Thoracic aorta (tissue), 2 donors: Measurements from ENCODE around the gene CTDSPL. TPM values are rescaled to one million over a fixed set of nuclear protein-coding genes. Genes with fewer than 3 reads are reported as not detected.
A peak's percentile ranks its signal among the peaks of the same experiment; 100 is the strongest.

Experiments
- ATAC-seq: fragments of 150-250 bp; one replicate; pipeline ENCODE4 v1.8.0; 2017; ENCODE audit warnings: low read depth; ENCODE audit not compliant: insufficient number of reproducible peaks, low FRiP score
- DNase-seq: peaks from one replicate; pipeline ENCODE4 v3.0.0-alpha.2; 2020; ENCODE audit warnings: low spot score
- H3K27ac ChIP-seq, 2 donors: fragments of 200-600 bp; sonication (generic); 1 replicate in 1 of 2; 2 replicates in 1 of 2; pipeline ENCODE4 v1.5.1; 2016; ENCODE audit warnings: mild to moderate bottlenecking in 2 of 2, moderate library complexity in 2 of 2
- H3K27me3 ChIP-seq: fragments of 200-600 bp; sonication (generic); replicated peaks from 2 replicates; pipeline ENCODE4 v1.6.0; 2016; ENCODE audit warnings: mild to moderate bottlenecking; ENCODE audit not compliant: insufficient read depth
- H3K36me3 ChIP-seq: fragments of 200-600 bp; sonication (generic); one replicate; pipeline ENCODE4 v1.5.1; 2016
- H3K4me1 ChIP-seq, 2 donors: fragments of 200-600 bp; sonication (generic); 1 replicate in 1 of 2; 2 replicates in 1 of 2; pipeline versions ENCODE4 v1.5.1 to v1.6.0; 2016; ENCODE audit warnings: low read depth in 2 of 2, mild to moderate bottlenecking in 1 of 2; ENCODE audit not compliant: control insufficient read depth in 1 of 2
- H3K4me3 ChIP-seq: fragments of 200-600 bp; sonication (generic); 2 replicates; pipeline ENCODE4 v1.5.1; 2016; ENCODE audit warnings: mild to moderate bottlenecking
- H3K9me3 ChIP-seq: fragments of 200-600 bp; sonication (generic); 2 replicates; pipeline ENCODE4 v1.5.1; 2016
- total RNA-seq, 2 donors: library from RNA; depleted of rRNA; stranded (reverse); fragments of >200 nt; gene quantifications; one replicate each; pipeline versions ENCODE4 v1.1.0 to v1.2.3, GENCODE V29; 2016
- TF ChIP-seq, protein P1 (sequence below): fragments of 200-600 bp; sonication (generic); IDR thresholded peaks from one replicate; pipeline ENCODE4 v1.5.1; 2019; ENCODE audit warnings: antibody characterized with exemption

The CTDSPL gene
- total RNA-seq, 2 donors from 2014 or later: 55.0 to 59.6 TPM

DNA sequence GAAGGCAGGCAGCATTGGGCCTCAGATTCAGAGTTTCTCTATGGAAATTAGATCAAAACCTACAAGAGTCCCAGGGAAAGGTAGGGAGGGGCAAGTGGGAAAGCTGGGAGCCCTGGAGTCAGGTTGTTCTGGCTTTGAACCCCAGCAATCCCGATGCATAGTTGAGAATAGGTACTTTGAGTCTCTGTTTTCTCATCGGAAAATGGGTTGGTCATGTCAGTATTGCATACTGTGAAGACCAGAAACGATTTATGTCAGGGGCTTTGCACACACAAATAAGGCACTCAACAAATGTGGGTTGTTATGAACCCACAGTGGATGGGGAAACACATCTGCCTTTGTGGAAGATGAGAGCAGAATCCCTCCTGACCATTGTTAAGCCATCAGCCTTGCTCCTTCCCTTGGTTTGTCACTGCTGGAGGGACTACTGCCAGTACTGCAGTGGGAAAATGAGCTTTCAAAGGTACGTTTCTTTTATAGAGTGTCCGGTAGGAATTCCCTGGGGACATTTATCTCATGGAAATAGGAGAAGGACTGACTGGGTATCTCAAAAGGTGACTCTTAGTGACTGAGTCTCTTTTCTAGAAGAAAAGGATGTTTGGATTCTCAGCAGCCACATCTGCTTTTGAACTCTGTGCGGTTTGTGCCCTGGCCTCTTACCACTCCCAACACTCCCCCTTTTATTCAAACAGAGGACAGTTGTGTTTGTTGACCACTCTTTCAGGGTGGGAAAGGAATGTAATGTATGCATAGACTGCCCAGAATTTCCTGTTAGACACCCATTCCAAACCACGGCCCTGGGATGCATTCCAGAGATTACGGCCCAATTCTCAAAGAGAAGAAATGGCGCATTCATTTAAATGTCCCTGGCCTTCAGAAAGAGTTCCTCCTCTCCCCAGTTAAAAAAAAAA, 74.3 kb downstream of the CTDSPL start:
- ATAC-seq: no peak
- Histone ChIP-seq H3K4me1 (peaks cover 26 to 82% of the 10 kb centered on the region in 2 donors), H3K36me3 (no peaks in the 10 kb centered on the region), H3K9me3 (no peaks in the 10 kb centered on the region), H3K4me3 (no peak overlapping the region), H3K27ac (peak overlapping the region; percentile 35 to 52), H3K27me3 (no peaks in the 10 kb centered on the region)
- TF ChIP-seq, protein P1, sequence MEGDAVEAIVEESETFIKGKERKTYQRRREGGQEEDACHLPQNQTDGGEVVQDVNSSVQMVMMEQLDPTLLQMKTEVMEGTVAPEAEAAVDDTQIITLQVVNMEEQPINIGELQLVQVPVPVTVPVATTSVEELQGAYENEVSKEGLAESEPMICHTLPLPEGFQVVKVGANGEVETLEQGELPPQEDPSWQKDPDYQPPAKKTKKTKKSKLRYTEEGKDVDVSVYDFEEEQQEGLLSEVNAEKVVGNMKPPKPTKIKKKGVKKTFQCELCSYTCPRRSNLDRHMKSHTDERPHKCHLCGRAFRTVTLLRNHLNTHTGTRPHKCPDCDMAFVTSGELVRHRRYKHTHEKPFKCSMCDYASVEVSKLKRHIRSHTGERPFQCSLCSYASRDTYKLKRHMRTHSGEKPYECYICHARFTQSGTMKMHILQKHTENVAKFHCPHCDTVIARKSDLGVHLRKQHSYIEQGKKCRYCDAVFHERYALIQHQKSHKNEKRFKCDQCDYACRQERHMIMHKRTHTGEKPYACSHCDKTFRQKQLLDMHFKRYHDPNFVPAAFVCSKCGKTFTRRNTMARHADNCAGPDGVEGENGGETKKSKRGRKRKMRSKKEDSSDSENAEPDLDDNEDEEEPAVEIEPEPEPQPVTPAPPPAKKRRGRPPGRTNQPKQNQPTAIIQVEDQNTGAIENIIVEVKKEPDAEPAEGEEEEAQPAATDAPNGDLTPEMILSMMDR: no peak
- no peak for DNase-seq

DNA sequence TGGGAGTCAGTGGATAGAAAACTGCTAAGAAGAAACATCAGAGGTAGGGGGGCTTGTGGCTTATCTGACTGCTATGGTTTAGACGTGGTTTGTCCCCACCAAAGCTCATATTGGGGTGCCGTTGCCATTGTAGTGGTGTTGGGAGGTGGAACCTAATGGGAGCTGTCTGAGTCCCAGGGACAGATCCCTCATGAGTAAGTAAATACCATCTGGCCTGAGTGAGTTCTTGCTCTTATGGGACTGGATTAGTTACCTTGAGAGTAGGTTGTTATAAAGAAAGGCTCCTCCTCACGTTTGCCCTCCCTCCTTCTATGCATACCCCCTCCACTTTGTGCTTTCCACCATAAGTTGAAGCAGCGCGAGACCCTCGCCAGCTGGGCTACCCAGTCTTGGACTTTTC, 75.5 kb downstream of the CTDSPL start:
- no peak for DNase-seq
- Histone ChIP-seq H3K4me3 (no peak overlapping the region), H3K27me3 (no peaks in the 10 kb centered on the region), H3K9me3 (no peaks in the 10 kb centered on the region), H3K27ac (peak overlapping the region in 1 of 2 donors; percentile 52), H3K4me1 (peaks cover 22 to 72% of the 10 kb centered on the region in 2 donors), H3K36me3 (no peaks in the 10 kb centered on the region)
- TF ChIP-seq, protein P1: no peak
- no peak for ATAC-seq

DNA sequence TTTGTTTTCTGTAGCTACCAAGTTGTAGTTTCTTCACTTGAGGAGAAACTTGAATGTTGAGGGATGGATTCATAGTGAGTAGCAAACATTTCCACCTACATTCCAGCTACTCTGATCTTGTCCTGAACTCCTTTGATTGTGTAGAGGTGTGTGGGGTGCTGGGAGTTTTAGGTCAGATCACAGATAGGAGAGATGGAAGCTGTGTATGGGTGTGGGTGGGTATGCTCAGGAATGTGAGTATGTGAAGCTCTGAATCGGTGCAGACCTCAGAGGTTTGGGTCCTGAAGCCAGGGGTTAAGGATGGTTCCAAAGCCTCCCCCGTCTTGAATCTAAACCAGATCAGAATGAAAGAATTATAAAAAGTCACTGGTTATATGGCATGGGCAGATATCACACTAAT, 76.3 kb downstream of the CTDSPL start:
- Histone ChIP-seq H3K9me3 (no peaks in the 10 kb centered on the region), H3K4me1 (peaks cover 24 to 71% of the 10 kb centered on the region in 2 donors), H3K27me3 (no peaks in the 10 kb centered on the region), H3K4me3 (no peak overlapping the region), H3K27ac (peak overlapping the region; percentile 15 to 37), H3K36me3 (no peaks in the 10 kb centered on the region)
- DNase-seq (no peak), ATAC-seq (no peak)
- TF ChIP-seq, protein P1: no peak

DNA sequence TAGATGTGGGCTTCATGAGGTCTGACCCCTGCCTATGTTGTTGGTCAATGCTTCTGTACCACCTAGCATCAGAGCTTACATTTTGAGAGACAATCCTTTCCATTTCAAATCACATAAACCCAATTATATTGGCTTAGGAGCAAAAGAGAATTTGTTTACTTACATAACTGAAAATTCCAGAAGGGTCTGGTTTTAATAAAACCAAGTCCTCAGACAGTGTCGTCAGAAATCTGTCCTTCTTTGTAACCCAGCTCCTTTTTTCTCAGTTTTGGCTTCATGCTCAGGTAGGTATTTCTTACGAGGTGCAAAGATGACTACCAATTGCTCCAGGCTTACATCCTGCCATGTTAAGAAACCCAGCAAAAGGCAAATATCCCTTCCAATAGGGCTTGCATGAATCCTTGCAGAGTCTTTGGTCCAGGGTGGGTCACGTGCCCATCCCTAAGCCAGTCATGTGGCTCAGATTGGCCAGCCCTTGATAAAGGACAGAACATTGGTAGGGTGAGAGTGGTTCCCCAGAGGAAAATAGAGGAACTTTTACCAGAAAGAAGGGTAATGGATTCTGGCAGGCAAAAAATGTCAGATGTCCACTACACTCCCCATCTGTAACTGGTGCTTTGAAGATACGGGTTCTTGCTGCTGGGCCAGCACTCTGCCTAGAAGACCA, 78.7 kb downstream of the CTDSPL start:
- no peak overlapping the region for H3K27ac ChIP-seq

More for the DNA sequence above, 78.7 kb downstream of the CTDSPL start:
- no peaks in the 10 kb centered on the region for H3K9me3 ChIP-seq
- TF ChIP-seq, protein P1: no peak
- DNase-seq (no peak), ATAC-seq (no peak)
- no peak overlapping the region for H3K4me3 ChIP-seq
- no peaks in the 10 kb centered on the region for H3K27me3 ChIP-seq
- no peaks in the 10 kb centered on the region for H3K36me3 ChIP-seq
- peaks cover 30 to 73% of the 10 kb centered on the region in 2 donors for H3K4me1 ChIP-seq
